IMR-90 (cell line): Measurements from ENCODE around the gene RAPGEF3.

ENCODE experiments used
- CTCF ChIP-seq: conservative IDR thresholded peaks from 2 replicates; pipeline ENCODE4 v1.5.1; 2012; ENCODE audit warnings: mild to moderate bottlenecking, low read depth, low read length, improper control_type of control experiment
- ELK1 ChIP-seq: fragments of 150-350 bp; IDR thresholded peaks from 2 replicates; pipeline ENCODE4 v1.6.1; 2016; ENCODE audit warnings: low read depth, mild to moderate bottlenecking, low read length, moderate library complexity, borderline replicate concordance
- FOS ChIP-seq: fragments of 150-350 bp; IDR thresholded peaks from 2 replicates; pipeline ENCODE4 v1.6.1; 2016; ENCODE audit warnings: low read depth, low read length
- MAFK ChIP-seq: IDR thresholded peaks from 2 replicates; pipeline ENCODE4 v1.6.1; 2012; ENCODE audit warnings: low read depth, low read length, improper control_type of control experiment
- MAZ ChIP-seq: IDR thresholded peaks from 2 replicates; pipeline ENCODE4 v1.6.1; 2012; ENCODE audit warnings: low read depth, mild to moderate bottlenecking, low read length, improper control_type of control experiment, moderate library complexity, borderline replicate concordance
- MXI1 ChIP-seq: IDR thresholded peaks from 2 replicates; pipeline ENCODE4 v1.6.1; 2012; ENCODE audit warnings: low read depth, mild to moderate bottlenecking, low read length, moderate library complexity, borderline replicate concordance
- POLR2A ChIP-seq: IDR thresholded peaks from 2 replicates; pipeline ENCODE4 v1.6.1; 2012; ENCODE audit warnings: mild to moderate bottlenecking, low read depth, low read length
- USF2 ChIP-seq: fragments of 150-350 bp; IDR thresholded peaks from 2 replicates; pipeline ENCODE4 v1.6.1; 2017; ENCODE audit warnings: mild to moderate bottlenecking, antibody characterized with exemption, low read length, low read depth

GRCh38 chr12:47787596-47788319 lies 29.1 kb upstream of the RAPGEF3 start:
- TF ChIP-seq CTCF (no peak), POLR2A (no peak), FOS (no peak), USF2 (no peak), MAZ (no peak), MAFK (no peak), ELK1 (no peak), MXI1 (no peak)
